ENCODE measurements around the gene FLACC1. TPM values are rescaled to one million over a fixed set of nuclear protein-coding genes. Genes with fewer than 3 reads are reported as not detected.

The FLACC1 gene
- total RNA-seq, 1 donor from 2014 or later: 0.54 TPM

DNA sequence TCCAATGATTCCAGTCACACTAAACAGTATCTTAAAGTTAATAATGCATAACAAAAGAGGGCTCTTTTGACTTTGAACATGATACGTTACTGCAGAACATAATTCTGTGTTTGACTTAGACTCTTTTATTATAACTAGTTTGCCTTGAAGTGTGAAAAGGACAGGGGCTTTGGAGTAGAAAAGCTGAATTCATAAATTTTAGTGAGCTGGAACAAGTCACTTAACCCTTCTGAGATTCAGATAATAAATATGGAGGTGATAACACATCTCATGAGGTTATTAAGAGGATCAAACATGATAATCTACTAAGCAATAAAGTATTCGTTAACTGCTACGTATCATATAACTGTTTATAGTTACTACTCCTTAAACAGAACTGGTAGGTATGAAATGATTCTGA is 44.7 kb upstream of the FLACC1 start:
- TF ChIP-seq CTCF (IDR thresholded peaks at IDR 0.05; ENCODE audit: insufficient read depth, low read length, poor library complexity, severe bottlenecking): no peak
- DNase-seq (ENCODE audit: low read depth): no peak
- H3K27me3 ChIP-seq (ENCODE audit: control insufficient read depth, insufficient read depth, low read length): no peaks in the 10 kb centered on the region
- H3K36me3 ChIP-seq (ENCODE audit: control insufficient read depth, insufficient read depth, low read length): no peaks in the 10 kb centered on the region
- no peak overlapping the region for H3K4me3 ChIP-seq (ENCODE audit: low read depth, low read length)

DNA sequence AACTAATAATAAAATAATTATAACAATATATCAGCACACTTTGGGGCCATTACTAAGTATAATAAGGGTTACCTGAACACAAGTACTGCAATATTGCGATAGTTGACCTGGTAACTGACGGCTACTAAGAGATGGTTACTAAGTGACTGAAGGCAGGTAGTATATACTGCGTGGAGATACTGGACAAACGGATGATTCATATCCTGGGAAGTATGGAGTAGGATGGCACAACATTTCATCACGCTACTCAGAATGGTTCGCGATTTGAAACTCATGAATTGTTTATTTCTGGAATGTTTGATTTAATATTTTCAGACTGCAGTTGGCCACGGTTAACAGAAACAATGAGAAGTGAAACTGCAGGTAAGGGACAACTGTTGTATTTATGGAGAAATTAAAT is 39.5 kb upstream of the FLACC1 start:
- no peak overlapping the region for H3K4me3 ChIP-seq (ENCODE audit: low read depth, low read length)

DNA sequence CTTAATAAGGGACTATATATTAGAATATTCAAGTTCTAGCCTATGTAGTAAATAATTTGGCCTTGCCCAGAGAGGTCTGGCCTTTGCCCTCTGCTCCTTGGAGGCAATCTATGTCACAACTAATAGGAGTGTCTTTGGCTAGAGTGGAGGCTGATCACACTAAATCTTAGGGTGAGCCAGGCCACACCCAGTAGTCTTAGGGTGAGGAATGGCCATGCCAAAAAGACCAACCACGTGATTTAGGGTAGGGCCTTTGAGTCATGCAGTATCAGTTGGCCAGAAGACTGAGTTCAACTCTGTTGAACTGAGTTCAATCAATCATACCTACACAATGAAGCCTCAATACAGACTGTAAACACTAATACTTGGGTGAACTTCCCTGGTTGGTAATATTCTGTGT is 26.0 kb upstream of the FLACC1 start:
- TF ChIP-seq CTCF (IDR thresholded peaks at IDR 0.05; ENCODE audit: insufficient read depth, low read length, poor library complexity, severe bottlenecking): no peak
- H3K27me3 ChIP-seq (ENCODE audit: control insufficient read depth, insufficient read depth, low read length): no peaks in the 10 kb centered on the region
- DNase-seq (ENCODE audit: low read depth): no peak
- H3K4me3 ChIP-seq (ENCODE audit: low read depth, low read length): no peak overlapping the region
- no peaks in the 10 kb centered on the region for H3K36me3 ChIP-seq (ENCODE audit: control insufficient read depth, insufficient read depth, low read length)

More for the DNA sequence above, 39.5 kb upstream of the FLACC1 start:
- DNase-seq (ENCODE audit: low read depth): no peak
- TF ChIP-seq CTCF (IDR thresholded peaks at IDR 0.05; ENCODE audit: insufficient read depth, low read length, poor library complexity, severe bottlenecking): no peak
- no peaks in the 10 kb centered on the region for H3K27me3 ChIP-seq (ENCODE audit: control insufficient read depth, insufficient read depth, low read length)
- no peaks in the 10 kb centered on the region for H3K36me3 ChIP-seq (ENCODE audit: control insufficient read depth, insufficient read depth, low read length)

DNA sequence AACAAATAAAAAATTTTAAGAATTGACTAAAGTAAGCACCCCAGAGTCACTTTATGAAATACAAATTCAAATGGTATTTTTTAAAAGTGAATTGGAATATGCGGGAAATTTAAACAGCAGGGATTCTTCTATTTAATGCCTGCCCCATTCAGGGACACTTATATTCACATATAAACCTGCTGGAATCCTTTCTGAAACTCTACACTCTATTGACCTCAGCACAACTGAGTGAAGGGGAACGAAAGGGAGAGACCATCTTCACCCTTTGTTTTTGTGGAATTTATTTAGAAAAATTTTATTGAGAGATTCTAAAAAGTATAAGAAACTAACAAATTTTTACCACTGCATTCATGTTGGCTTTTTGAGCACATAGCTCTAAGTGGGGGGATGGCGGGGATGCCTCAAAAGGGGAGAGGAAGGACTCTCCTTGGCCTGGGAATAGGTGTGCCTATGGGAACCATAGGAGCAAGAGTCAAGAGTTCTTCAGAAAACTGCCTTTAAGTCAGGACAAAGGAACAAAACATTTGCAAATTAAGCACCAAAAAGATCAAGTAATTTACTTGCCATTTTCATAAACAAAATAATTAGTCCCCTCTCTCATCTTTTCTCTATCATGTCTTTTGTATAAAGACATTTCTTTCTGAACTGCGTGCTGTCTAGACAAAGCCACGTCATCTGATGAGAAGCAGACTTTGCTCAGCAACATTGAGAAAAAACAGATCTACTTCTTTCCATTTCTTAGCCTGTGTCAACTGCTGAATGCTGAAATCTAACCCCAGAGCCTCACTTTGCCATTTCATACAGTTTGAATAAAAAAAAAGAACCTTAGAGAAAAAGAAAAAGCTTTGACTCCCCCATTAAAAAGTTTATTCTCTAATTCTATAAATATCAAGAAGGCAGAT is 21.6 kb upstream of the FLACC1 start:
- no peak for DNase-seq (ENCODE audit: low read depth)
- H3K27me3 ChIP-seq (ENCODE audit: control insufficient read depth, insufficient read depth, low read length): no peaks in the 10 kb centered on the region
- no peaks in the 10 kb centered on the region for H3K36me3 ChIP-seq (ENCODE audit: control insufficient read depth, insufficient read depth, low read length)
- no peak overlapping the region for H3K4me3 ChIP-seq (ENCODE audit: low read depth, low read length)
- TF ChIP-seq CTCF (IDR thresholded peaks at IDR 0.05; ENCODE audit: insufficient read depth, low read length, poor library complexity, severe bottlenecking): no peak

GRCh38 chr2:201377218-201377617 is 20.1 kb upstream of the FLACC1 start:
- no peak for DNase-seq (ENCODE audit: low read depth)

More at GRCh38 chr2:201377218-201377617, 20.1 kb upstream of the FLACC1 start:
- TF ChIP-seq CTCF (IDR thresholded peaks at IDR 0.05; ENCODE audit: insufficient read depth, low read length, poor library complexity, severe bottlenecking): no peak
- no peaks in the 10 kb centered on the region for H3K27me3 ChIP-seq (ENCODE audit: control insufficient read depth, insufficient read depth, low read length)
- no peak overlapping the region for H3K4me3 ChIP-seq (ENCODE audit: low read depth, low read length)
- no peaks in the 10 kb centered on the region for H3K36me3 ChIP-seq (ENCODE audit: control insufficient read depth, insufficient read depth, low read length)
